ENCODE data around the gene GSDMA.
"Not testable (repeated sequence)": the region's sequence is repeated elsewhere in the genome, so short reads cannot be mapped to it uniquely, and the experiment has no call there.

GSDMA gene

DNA sequence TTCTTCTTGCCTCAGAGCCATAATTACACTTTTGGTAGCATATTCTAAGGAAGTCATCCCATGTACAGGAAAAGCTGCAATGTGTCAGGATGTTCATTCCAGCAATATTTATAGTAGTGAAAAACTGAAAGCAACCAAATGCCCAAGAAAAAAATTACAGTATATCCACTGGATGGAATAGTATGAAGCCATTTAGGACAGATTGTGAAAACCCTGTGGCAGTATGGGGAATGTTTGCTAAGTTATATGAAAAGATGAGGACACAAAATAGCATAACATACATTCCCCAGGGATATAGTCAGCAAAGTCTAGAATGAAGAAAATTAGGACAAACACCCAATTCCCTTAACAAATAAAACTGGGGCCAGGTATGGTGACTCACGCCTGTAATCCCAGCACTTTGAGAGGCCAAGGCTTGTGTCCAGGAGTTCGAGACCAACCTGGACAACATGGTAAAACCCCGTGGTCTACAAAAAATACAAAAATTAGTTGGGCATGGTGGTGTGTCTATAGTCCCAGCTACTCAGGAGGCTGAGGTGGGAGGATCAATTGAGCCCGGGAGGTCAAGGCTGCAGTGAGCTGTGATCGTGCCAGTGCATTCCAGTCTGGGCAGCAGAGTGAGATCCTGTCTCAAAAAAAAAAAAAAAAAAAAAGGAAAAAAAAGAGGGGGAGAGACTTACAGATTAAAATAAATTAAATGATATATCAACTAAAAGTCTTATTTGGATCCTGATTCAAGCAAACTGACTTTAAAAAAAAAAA lies 33.0 kb upstream of the GSDMA start:
- DNase-seq = no peak

DNA sequence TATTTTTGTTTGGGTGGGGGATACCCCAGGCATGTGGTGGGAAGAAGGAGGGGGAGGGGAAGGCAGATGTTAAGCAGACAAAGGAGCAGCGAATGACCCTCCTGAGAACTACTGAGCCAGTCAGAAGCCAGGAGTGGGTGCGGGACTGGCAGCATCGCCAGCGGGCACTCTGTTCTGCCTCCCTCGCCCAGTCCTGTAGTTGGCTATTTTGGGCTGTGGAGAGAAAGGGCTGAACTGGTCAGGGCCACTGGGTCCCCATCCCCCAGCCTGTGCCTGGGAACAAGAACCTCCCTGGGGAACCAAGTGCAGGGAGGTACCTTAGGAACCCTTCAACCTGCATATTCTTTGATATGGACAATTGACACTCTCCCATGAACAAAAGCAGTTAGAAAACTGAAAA lies 28.9 kb upstream of the GSDMA start:
- no peak for DNase-seq

DNA sequence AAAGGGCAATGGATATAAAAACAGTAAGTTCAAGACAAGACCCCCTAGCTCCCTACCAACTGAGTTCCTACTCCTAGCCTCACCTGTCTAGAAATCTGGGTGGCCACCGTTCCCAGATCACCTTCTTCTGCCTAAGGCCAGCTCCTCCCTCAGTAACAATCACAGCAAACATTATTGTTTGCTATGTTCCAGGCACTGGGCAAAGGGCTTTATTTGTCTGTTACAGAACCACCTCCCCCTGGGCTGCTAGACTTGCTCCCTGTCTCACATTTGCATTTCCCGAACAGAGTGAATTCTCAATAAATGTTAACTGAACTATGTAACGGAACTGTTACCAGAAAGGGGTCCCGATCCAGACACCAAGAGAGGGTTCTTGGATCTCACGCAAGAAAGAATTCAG lies 28.5 kb upstream of the GSDMA start:
- no peak for DNase-seq

- DNase-seq = no peak
Observed at GRCh38 chr17:39935909-39936308, 26.9 kb upstream of the GSDMA start.

- no peak for DNase-seq
Observed at GRCh38 chr17:39937447-39937846, 25.4 kb upstream of the GSDMA start.

- DNase-seq = no peak
Observed at GRCh38 chr17:39938140-39938869, 24.5 kb upstream of the GSDMA start.

DNA sequence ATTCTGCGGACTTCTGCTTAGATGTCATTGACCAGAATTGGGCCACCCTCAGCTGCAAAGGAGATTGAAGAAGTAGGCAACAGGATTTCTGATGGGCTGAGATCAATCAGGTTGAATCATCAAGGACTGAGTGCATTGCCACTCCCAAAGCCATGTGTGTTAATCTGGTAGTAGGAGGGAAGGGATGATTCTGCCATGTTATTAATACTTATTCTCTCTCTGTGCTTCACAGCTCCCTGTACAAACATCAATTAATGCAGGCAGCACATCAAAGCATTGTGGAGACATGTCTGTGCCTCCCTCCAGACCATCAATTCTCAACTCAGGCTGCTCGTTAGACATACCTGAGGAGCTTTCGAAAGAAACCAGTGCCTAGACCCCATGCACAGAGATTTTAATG lies 23.7 kb upstream of the GSDMA start:
- DNase-seq = no peak

- peak; percentile 22 to 42 for DNase-seq
Observed at GRCh38 chr17:39939588-39940419, 23.0 kb upstream of the GSDMA start.

DNA sequence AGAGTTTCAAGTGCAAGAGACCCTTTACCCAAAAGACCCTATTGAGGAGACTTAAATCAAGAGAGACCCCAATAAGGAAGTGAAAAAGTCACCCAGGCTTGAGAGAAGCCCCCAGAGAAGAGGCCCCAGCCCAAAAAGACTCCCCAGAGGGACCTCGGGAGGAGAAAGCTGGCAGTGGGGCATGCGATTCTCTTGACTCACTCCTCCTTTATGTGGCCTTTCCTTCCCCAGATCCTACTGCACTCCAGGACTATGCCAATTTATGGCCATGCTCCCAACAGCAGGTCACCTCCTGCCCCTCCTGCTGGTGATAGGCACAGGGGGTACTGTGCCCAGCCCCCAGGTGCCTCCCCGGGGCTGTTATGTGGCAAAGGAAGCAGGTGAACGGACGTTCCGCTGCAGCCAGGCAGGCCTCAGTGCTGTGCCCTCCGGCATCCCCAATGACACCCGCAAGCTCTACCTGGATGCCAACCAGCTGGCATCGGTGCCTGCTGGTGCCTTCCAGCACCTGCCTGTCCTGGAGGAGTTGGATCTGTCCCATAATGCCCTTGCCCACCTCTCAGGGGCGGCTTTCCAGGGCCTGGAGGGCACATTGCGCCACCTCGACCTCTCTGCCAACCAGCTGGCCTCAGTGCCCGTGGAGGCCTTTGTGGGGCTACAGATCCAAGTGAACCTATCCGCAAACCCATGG lies 19.0 kb upstream of the GSDMA start:
- DNase-seq = no peak

- DNase-seq = no peak
Observed at GRCh38 chr17:39944393-39944711, 18.5 kb upstream of the GSDMA start.

DNA sequence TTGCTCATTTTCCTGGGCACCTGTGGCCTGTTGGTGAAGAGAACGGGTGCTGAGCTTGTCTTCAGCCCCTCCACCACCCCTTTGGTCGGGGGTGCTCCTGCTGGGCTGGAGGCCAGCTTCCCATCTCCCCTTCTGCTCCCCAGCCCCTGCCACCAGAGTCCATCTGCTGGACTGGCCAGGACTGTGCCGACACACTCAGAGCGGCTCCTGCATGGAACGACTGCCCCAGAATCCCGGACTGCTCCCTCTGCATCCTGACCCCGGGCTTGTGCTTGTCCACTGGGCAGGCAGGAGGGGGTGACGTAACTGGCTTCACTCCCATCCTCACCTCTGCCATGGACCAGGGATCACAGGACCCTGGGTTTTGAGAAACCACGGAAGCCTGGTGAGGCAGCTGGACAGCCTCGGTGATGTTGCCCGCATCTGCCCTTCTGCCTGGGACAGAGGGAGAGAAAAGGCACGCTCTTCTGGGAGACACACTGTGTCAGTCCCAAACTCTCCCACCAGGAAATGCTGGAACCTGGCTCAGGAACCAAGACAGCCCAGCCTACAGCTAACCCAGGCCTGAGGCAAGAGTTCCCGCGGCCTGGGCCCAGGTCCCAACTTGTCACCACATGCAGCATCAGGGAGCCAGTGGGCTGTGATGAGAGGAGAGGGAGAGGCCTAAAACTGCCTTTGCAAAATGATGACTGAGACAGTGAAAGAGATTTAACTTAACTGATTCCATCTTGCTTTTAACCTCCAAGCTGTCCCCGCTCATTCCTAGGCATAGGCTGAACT lies 16.1 kb upstream of the GSDMA start:
- no peak for DNase-seq

DNA sequence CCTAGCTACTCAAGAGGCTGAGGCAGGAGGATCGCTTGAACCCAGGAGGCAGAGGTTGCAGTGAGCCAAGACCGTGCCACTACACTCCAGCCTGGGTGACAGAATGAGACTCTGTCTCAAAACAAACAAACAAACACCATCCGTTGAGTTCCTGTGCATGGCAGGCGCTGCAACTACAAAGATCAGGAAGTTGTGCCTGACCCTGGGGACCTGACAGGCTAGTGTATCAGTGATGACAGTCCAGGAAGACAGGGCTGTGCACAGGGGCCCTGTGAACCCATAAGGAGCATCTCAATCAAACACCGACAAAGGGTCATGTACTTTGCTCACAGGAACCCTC lies 14.3 kb upstream of the GSDMA start:
- not testable (repeated sequence) for DNase-seq

- peak in 1 of 2 donors; percentile 17 for DNase-seq
Observed at GRCh38 chr17:39949028-39949427, 13.8 kb upstream of the GSDMA start.

DNA sequence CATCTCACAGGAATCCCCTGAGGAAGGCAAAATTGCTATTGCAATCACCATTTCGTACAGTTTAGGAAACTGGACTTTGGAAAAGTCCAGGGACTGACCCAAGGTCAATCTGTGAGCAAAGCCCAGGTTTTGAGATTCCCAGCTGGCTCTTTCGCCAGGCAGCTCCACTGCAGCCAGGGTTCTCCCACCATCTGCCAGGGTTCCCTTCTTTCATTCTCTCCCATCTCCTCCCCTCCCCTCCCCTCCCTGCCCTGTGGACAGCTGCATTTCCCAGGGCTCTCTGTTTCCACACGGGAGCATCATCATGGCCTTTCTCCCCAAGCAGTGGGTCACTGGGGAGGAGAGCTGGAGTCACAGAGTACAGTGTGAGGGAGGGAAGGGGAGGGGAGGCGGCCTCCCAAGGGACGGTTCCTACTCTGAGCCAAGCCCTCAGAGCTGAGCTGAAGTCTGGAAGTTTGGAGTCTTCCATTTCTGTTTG lies 11.9 kb upstream of the GSDMA start:
- no peak for DNase-seq

GRCh38 chr17:39951924-39952679 lies 10.7 kb upstream of the GSDMA start:
- DNase-seq = no peak

- peak; percentile 73 to 92 for DNase-seq
Observed at GRCh38 chr17:39952680-39953470, 9.9 kb upstream of the GSDMA start.

GRCh38 chr17:39953471-39953888 lies 9.3 kb upstream of the GSDMA start:
- no peak for DNase-seq

GRCh38 chr17:39954876-39955275 lies 7.9 kb upstream of the GSDMA start:
- DNase-seq = no peak

GRCh38 chr17:39955726-39956225 lies 7.0 kb upstream of the GSDMA start:
- no peak for DNase-seq

DNA sequence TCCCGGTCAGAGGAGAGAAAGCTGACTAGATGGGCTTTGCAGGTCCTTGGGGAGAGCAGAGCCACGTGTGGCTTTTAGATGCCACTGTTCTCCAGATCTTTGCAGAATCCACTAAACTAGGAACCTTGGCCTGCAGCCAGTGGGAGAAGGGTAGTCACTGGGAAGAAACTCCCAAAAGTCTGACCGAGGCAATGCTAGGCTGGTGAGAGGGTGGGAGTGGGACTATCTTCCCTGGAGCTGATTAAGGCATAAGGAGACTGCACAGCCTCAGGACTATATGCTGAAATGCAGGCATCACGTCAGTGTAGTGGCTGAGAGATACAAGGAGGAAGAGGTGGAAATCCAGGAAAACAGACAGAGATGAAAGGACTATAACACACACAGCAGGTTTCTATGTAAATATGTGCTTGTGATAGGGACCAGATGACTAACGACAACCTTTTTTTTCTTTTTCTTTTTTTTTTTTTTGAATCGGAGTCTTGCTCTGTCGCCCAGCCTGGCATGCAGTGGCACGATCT lies 2.2 kb upstream of the GSDMA start:
- DNase-seq = no peak
